Left lobe of liver (tissue), 2 donors: Measurements from ENCODE around the gene IER3. TPM values are rescaled to one million over a fixed set of nuclear protein-coding genes. Genes with fewer than 3 reads are reported as not detected.
A peak's percentile ranks its signal among the peaks of the same experiment; 100 is the strongest.

Source experiments
- ATAC-seq: fragments of 200-7000 bp; cut with Tn5 transposase; one replicate; pipeline ENCODE4 v1.9.1; 2020; ENCODE audit warnings: mild to moderate bottlenecking, moderate library complexity
- DNase-seq: peaks from one replicate; pipeline ENCODE4 v3.0.0-alpha.2; 2020; ENCODE audit warnings: low spot score
- total RNA-seq: library from RNA; stranded (reverse); gene quantifications from one replicate; pipeline ENCODE4 v1.2.1, GENCODE V29; 2021
- donor health status: DM: no; HTN: no; CAD: no; lungs with moderate emphysema.
- donor health status: DM: no; HTN: yes; CAD: no.

IER3 gene
- total RNA-seq, 1 donor from 2014 or later: 5.8 TPM

- DNase-seq (no peak), ATAC-seq (no peak)
Observed at GRCh38 chr6:30711758-30712380, 32.5 kb downstream of the IER3 start.

GRCh38 chr6:30709101-30709868 is 35.1 kb downstream of the IER3 start:
- DNase-seq (no peak), ATAC-seq (peak; percentile 87)

- no peak for DNase-seq
Observed at GRCh38 chr6:30707281-30707850, 37.0 kb downstream of the IER3 start.

GRCh38 chr6:30705620-30706019 is 38.7 kb downstream of the IER3 start:
- DNase-seq: no peak

More at GRCh38 chr6:30707281-30707850, 37.0 kb downstream of the IER3 start:
- peak; percentile 28 for ATAC-seq

GRCh38 chr6:30703821-30704220 is 40.5 kb downstream of the IER3 start:
- ATAC-seq (no peak), DNase-seq (no peak)

More at GRCh38 chr6:30705620-30706019, 38.7 kb downstream of the IER3 start:
- ATAC-seq: no peak

GRCh38 chr6:30703011-30703410 is 41.3 kb downstream of the IER3 start:
- ATAC-seq (no peak), DNase-seq (no peak)

- peak; percentile 77 for DNase-seq
- peak; percentile 98 for ATAC-seq
Observed at GRCh38 chr6:30700340-30700739, 44.0 kb downstream of the IER3 start.

- ATAC-seq (no peak), DNase-seq (no peak)
Observed at GRCh38 chr6:30696432-30696831, 47.9 kb downstream of the IER3 start.

Other genes with a start within 250 kb of the IER3 start
- 24.0 TPM for gene GNL1, start 188.1 kb downstream of the IER3 start, total RNA-seq
- gene PRR3, start 187.3 kb downstream of the IER3 start, total RNA-seq: 2.3 TPM
- 24.4 TPM for gene ABCF1, start 173.1 kb downstream of the IER3 start, total RNA-seq
- 49.8 TPM for gene PPP1R10, start 127.3 kb downstream of the IER3 start, total RNA-seq
- 53.3 TPM for gene MRPS18B, start 126.7 kb downstream of the IER3 start, total RNA-seq
- 5.1 TPM for gene ATAT1, start 117.7 kb downstream of the IER3 start, total RNA-seq
- 13.8 TPM for gene C6orf136, start 97.4 kb downstream of the IER3 start, total RNA-seq
- gene DHX16, start 71.5 kb downstream of the IER3 start, total RNA-seq: 15.2 TPM
- 10.6 TPM for gene PPP1R18, start 57.9 kb downstream of the IER3 start, total RNA-seq
- 1.8 TPM for gene NRM, start 53.6 kb downstream of the IER3 start, total RNA-seq
- gene MDC1, start 27.3 kb downstream of the IER3 start, total RNA-seq: 13.7 TPM
- gene TUBB, start 24.2 kb downstream of the IER3 start, total RNA-seq: 219 TPM
- gene FLOT1, start 1.9 kb downstream of the IER3 start, total RNA-seq: 45.9 TPM
- 5.1 TPM for gene DDR1, start 140.0 kb upstream of the IER3 start, total RNA-seq
- 21.7 TPM for gene GTF2H4, start 163.7 kb upstream of the IER3 start, total RNA-seq
- 28.9 TPM for gene VARS2, start 169.7 kb upstream of the IER3 start, total RNA-seq
- gene SFTA2, start 187.6 kb upstream of the IER3 start, total RNA-seq: not detected
- gene MUCL3, start 196.4 kb upstream of the IER3 start, total RNA-seq: not detected
- not detected for gene MUC21, start 239.2 kb upstream of the IER3 start, total RNA-seq